ENCODE results near the gene COG8. TPM values are rescaled to one million over a fixed set of nuclear protein-coding genes. Genes with fewer than 3 reads are reported as not detected.
A peak's percentile ranks its signal among the peaks of the same experiment; 100 is the strongest.

Gene COG8
- total and polyA plus RNA-seq, 11 donors, result 13.3 to 43.0 (median 22.8) TPM

- Histone ChIP-seq H3K36me3 (peaks cover 0 to 72% (median 68%) of the 10 kb centered on the region in 9 donors), H3K27ac (no peak overlapping the region), H3K9me3 (no peaks in the 10 kb centered on the region), H3K4me1 (peaks cover 0 to 39% (median 18%) of the 10 kb centered on the region in 12 donors), H3K27me3 (no peaks in the 10 kb centered on the region), H3K4me3 (no peak overlapping the region)
- no peak for ATAC-seq
- TF ChIP-seq, protein P1, sequence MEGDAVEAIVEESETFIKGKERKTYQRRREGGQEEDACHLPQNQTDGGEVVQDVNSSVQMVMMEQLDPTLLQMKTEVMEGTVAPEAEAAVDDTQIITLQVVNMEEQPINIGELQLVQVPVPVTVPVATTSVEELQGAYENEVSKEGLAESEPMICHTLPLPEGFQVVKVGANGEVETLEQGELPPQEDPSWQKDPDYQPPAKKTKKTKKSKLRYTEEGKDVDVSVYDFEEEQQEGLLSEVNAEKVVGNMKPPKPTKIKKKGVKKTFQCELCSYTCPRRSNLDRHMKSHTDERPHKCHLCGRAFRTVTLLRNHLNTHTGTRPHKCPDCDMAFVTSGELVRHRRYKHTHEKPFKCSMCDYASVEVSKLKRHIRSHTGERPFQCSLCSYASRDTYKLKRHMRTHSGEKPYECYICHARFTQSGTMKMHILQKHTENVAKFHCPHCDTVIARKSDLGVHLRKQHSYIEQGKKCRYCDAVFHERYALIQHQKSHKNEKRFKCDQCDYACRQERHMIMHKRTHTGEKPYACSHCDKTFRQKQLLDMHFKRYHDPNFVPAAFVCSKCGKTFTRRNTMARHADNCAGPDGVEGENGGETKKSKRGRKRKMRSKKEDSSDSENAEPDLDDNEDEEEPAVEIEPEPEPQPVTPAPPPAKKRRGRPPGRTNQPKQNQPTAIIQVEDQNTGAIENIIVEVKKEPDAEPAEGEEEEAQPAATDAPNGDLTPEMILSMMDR (IDR thresholded peaks at IDR 0.05), result no peak
- TF ChIP-seq POLR2A (IDR thresholded peaks at IDR 0.05), result no peak
- DNase-seq, result no peak
- intact Hi-C loops (cut with DNase I), result no loop called here
- 89 to 99% (median 96%) methylated on average over 2 of the region's 2 CpGs for WGBS, 4 donors
Measured at GRCh38 chr16:69382421-69382820, 43.1 kb upstream of the COG8 start.

GRCh38 chr16:69381231-69381630 is 41.9 kb upstream of the COG8 start:
- Histone ChIP-seq H3K4me1 (peaks cover 0 to 36% (median 15%) of the 10 kb centered on the region in 12 donors), H3K9me3 (no peaks in the 10 kb centered on the region), H3K27ac (peak overlapping the region in 1 of 12 donors; percentile 7), H3K4me3 (no peak overlapping the region), H3K36me3 (peaks cover 0 to 78% (median 73%) of the 10 kb centered on the region in 9 donors), H3K27me3 (no peaks in the 10 kb centered on the region)
- 38 to 52% (median 50%) methylated on average over 2 of the region's 2 CpGs for WGBS, 4 donors
- intact Hi-C loops (cut with DNase I), result no loop called here
- TF ChIP-seq POLR2A (IDR thresholded peaks at IDR 0.05), result no peak
- TF ChIP-seq, protein P1 (IDR thresholded peaks at IDR 0.05), result no peak
- DNase-seq, result no peak
- ATAC-seq, result no peak

- peaks cover 0 to 21% (median 2%) of the 10 kb centered on the region in 12 donors for H3K4me1 ChIP-seq
- ATAC-seq (no peak), DNase-seq (no peak)
- H3K4me3 ChIP-seq, result no peak overlapping the region
- peaks cover 0 to 95% (median 77%) of the 10 kb centered on the region in 9 donors for H3K36me3 ChIP-seq
- intact Hi-C loops (cut with DNase I), result no loop called here
- no peaks in the 10 kb centered on the region for H3K9me3 ChIP-seq
- H3K27me3 ChIP-seq, result no peaks in the 10 kb centered on the region
- H3K27ac ChIP-seq, result peak overlapping the region in 1 of 12 donors; percentile 51
- 68 to 81% (median 75%) methylated on average over 1 of the region's 1 CpG for WGBS, 4 donors
- no peak for TF ChIP-seq POLR2A (IDR thresholded peaks at IDR 0.05)
- TF ChIP-seq, protein P1 (IDR thresholded peaks at IDR 0.05), result no peak
Measured at GRCh38 chr16:69378760-69379159, 39.4 kb upstream of the COG8 start.

GRCh38 chr16:69378036-69378435 is 38.7 kb upstream of the COG8 start:
- intact Hi-C loops (cut with DNase I), result no loop called here
- H3K4me1 ChIP-seq, result peaks cover 0 to 20% (median 0%) of the 10 kb centered on the region in 12 donors
- peak overlapping the region in 1 of 12 donors; percentile 51 for H3K27ac ChIP-seq
- H3K4me3 ChIP-seq, result no peak overlapping the region
- TF ChIP-seq, protein P1 (IDR thresholded peaks at IDR 0.05), result no peak
- no peak for TF ChIP-seq POLR2A (IDR thresholded peaks at IDR 0.05)
- no peak for ATAC-seq
- no peak for DNase-seq
- peaks cover 0 to 93% (median 76%) of the 10 kb centered on the region in 9 donors for H3K36me3 ChIP-seq
- no peaks in the 10 kb centered on the region for H3K27me3 ChIP-seq
- H3K9me3 ChIP-seq, result no peaks in the 10 kb centered on the region
- WGBS, 4 donors, result 86 to 100% (median 96%) methylated on average over 1 of the region's 1 CpG
